Gastroesophageal sphincter (tissue), 4 donors: ENCODE data around the gene BAZ2B. TPM values are rescaled to one million over a fixed set of nuclear protein-coding genes. Genes with fewer than 3 reads are reported as not detected.
"Not testable (repeated sequence)": the region's sequence is repeated elsewhere in the genome, so short reads cannot be mapped to it uniquely, and the experiment has no call there.

Source experiments
- ATAC-seq: fragments of 150-250 bp; one replicate; pipeline ENCODE4 v1.9.1; 2016; ENCODE audit warnings: mild to moderate bottlenecking, moderate library complexity
- H3K27ac ChIP-seq, 4 donors: fragments of 200-600 bp; sonication (generic) in 3 of 4; 1 replicate in 3 of 4; 2 replicates in 1 of 4; pipeline ENCODE4 v1.5.1; 2016 to 2019
- H3K27me3 ChIP-seq: fragments of 200-600 bp; sonication (generic); one replicate; pipeline ENCODE4 v1.5.1; 2019
- H3K36me3 ChIP-seq, 2 donors: fragments of 200-600 bp; sonication (generic); one replicate each; pipeline ENCODE4 v1.5.1; 2019; ENCODE audit warnings: control low read depth in 1 of 2
- H3K4me1 ChIP-seq, 3 donors: fragments of 200-600 bp; sonication (generic); 1 replicate in 2 of 3; 2 replicates in 1 of 3; pipeline ENCODE4 v1.5.1; 2016 to 2019; ENCODE audit warnings: control low read depth in 2 of 3
- H3K4me3 ChIP-seq, 2 donors: fragments of 200-600 bp; sonication (generic); one replicate each; pipeline ENCODE4 v1.5.1; 2019; ENCODE audit warnings: mild to moderate bottlenecking in 1 of 2, moderate library complexity in 1 of 2
- H3K9me3 ChIP-seq, 3 donors: fragments of 200-600 bp; sonication (generic); one replicate each; pipeline ENCODE4 v1.5.1; 2017 to 2019; ENCODE audit warnings: control low read depth in 2 of 3
- EP300 ChIP-seq: sonication (generic); formaldehyde crosslinking; IDR thresholded peaks from one replicate; pipeline ENCODE4 v1.6.1; 2017; ENCODE audit warnings: antibody characterized with exemption, mild to moderate bottlenecking
- POLR2A ChIP-seq, 2 donors: fragments of 450-650 bp; IDR thresholded peaks; one replicate each; pipeline ENCODE4 v1.6.1; 2017; ENCODE audit warnings: antibody characterized with exemption in 2 of 2, mild to moderate bottlenecking in 2 of 2, moderate library complexity in 1 of 2
- POLR2AphosphoS5 ChIP-seq: sonication (generic); formaldehyde crosslinking; IDR thresholded peaks from one replicate; pipeline ENCODE4 v1.6.1; 2017; ENCODE audit warnings: antibody characterized with exemption
- whole genome bisulfite sequencing, 2 donors: methylation state at CpG; one replicate each; pipeline ENCODE4 v1.1.5; 2018; ENCODE audit warnings: low coverage in 1 of 2; 5-methylcytosine and 5-hydroxymethylcytosine counted together
- total RNA-seq, 4 donors: library from RNA; depleted of rRNA; stranded (reverse); fragments of >200 nt; gene quantifications; one replicate each; pipeline ENCODE4 v1.1.0, GENCODE V29; 2016
- TF ChIP-seq, protein P1 (sequence below), 4 experiments: fragments of 200-600 bp in 2 of 4; fragments of 450-650 bp in 2 of 4; sonication (generic) in 1 of 4; IDR thresholded peaks; one replicate each; pipeline ENCODE4 v1.5.1; 2017 to 2019; ENCODE audit warnings: antibody characterized with exemption in 4 of 4, mild to moderate bottlenecking in 2 of 4, moderate library complexity in 2 of 4

Gene BAZ2B
- total RNA-seq, 4 donors from 2014 or later = 77.9 to 198 (median 113) TPM

DNA sequence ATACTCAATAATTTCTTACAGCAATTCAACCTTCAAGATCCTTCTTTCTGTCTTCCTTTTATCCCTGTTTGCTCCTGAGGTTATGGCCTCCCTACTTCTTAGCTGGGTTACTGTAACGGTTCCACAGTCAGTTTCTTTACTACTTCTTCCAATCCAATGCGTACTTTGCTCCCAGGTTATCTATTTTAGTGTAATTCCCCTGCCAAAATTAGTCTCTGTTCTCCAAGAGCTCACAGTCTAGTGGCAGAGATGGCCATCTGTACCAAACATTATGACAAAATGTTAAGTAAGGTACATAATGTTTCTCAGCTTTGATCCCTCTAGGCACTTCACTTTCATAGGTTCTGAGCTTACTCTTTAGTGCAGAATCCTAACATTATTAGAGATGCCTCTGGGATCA, 244.8 kb downstream of the BAZ2B start:
- no peaks in the 10 kb centered on the region for H3K9me3 ChIP-seq
- H3K27me3 ChIP-seq = no peaks in the 10 kb centered on the region
- H3K4me1 ChIP-seq = no peaks in the 10 kb centered on the region
- H3K36me3 ChIP-seq = peaks cover 5 to 86% of the 10 kb centered on the region in 2 donors
- H3K27ac ChIP-seq = no peak overlapping the region
- 50 to 71% methylated on average over 2 of the region's 2 CpGs for WGBS, 2 donors
- TF ChIP-seq, protein P1, sequence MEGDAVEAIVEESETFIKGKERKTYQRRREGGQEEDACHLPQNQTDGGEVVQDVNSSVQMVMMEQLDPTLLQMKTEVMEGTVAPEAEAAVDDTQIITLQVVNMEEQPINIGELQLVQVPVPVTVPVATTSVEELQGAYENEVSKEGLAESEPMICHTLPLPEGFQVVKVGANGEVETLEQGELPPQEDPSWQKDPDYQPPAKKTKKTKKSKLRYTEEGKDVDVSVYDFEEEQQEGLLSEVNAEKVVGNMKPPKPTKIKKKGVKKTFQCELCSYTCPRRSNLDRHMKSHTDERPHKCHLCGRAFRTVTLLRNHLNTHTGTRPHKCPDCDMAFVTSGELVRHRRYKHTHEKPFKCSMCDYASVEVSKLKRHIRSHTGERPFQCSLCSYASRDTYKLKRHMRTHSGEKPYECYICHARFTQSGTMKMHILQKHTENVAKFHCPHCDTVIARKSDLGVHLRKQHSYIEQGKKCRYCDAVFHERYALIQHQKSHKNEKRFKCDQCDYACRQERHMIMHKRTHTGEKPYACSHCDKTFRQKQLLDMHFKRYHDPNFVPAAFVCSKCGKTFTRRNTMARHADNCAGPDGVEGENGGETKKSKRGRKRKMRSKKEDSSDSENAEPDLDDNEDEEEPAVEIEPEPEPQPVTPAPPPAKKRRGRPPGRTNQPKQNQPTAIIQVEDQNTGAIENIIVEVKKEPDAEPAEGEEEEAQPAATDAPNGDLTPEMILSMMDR (IDR thresholded peaks at IDR 0.05) = no peak
- TF ChIP-seq POLR2AphosphoS5 = no peak
- TF ChIP-seq EP300 = no peak
- TF ChIP-seq POLR2A (IDR thresholded peaks at IDR 0.05) = no peak
- ATAC-seq = no peak
- H3K4me3 ChIP-seq = no peak overlapping the region

- no peaks in the 10 kb centered on the region for H3K27me3 ChIP-seq
- H3K4me3 ChIP-seq = no peak overlapping the region
- H3K36me3 ChIP-seq = peaks cover 0 to 95% of the 10 kb centered on the region in 2 donors
- no peak for ATAC-seq
- H3K27ac ChIP-seq = no peak overlapping the region
- H3K9me3 ChIP-seq = no peaks in the 10 kb centered on the region
- TF ChIP-seq POLR2A (IDR thresholded peaks at IDR 0.05) (no peak), POLR2AphosphoS5 (no peak), EP300 (no peak)
- TF ChIP-seq, protein P1 (IDR thresholded peaks at IDR 0.05) = no peak
- WGBS, 2 donors = 100% methylated on average over 2 to 3 of the region's 3 CpGs
- H3K4me1 ChIP-seq = no peaks in the 10 kb centered on the region
Measured at GRCh38 chr2:159366538-159366937, 249.8 kb downstream of the BAZ2B start.

GRCh38 chr2:159362816-159363251, 253.5 kb downstream of the BAZ2B start:
- Histone ChIP-seq H3K4me3 (no peak overlapping the region), H3K27me3 (no peaks in the 10 kb centered on the region), H3K27ac (no peak overlapping the region), H3K4me1 (no peaks in the 10 kb centered on the region), H3K36me3 (peaks cover 0 to 73% of the 10 kb centered on the region in 2 donors), H3K9me3 (peaks cover 0 to 8% (median 0%) of the 10 kb centered on the region in 3 donors)
- peak; percentile 22 for ATAC-seq
- WGBS, 2 donors = 64 to 100% methylated on average over 1 to 2 of the region's 2 CpGs
- TF ChIP-seq, protein P1 (IDR thresholded peaks at IDR 0.05) = no peak
- TF ChIP-seq POLR2A (IDR thresholded peaks at IDR 0.05) (no peak), POLR2AphosphoS5 (no peak), EP300 (no peak)

GRCh38 chr2:159362094-159362493, 254.3 kb downstream of the BAZ2B start:
- H3K27ac ChIP-seq = no peak overlapping the region
- TF ChIP-seq EP300 (no peak), POLR2AphosphoS5 (no peak), POLR2A (IDR thresholded peaks at IDR 0.05) (no peak)
- TF ChIP-seq, protein P1 (IDR thresholded peaks at IDR 0.05) = no peak
- 97 to 100% methylated on average over 1 to 2 of the region's 2 CpGs for WGBS, 2 donors
- H3K27me3 ChIP-seq = no peaks in the 10 kb centered on the region
- peaks cover 0 to 8% (median 0%) of the 10 kb centered on the region in 3 donors for H3K9me3 ChIP-seq
- no peaks in the 10 kb centered on the region for H3K4me1 ChIP-seq
- H3K36me3 ChIP-seq = peaks cover 0 to 72% of the 10 kb centered on the region in 2 donors
- no peak for ATAC-seq
- H3K4me3 ChIP-seq = no peak overlapping the region

DNA sequence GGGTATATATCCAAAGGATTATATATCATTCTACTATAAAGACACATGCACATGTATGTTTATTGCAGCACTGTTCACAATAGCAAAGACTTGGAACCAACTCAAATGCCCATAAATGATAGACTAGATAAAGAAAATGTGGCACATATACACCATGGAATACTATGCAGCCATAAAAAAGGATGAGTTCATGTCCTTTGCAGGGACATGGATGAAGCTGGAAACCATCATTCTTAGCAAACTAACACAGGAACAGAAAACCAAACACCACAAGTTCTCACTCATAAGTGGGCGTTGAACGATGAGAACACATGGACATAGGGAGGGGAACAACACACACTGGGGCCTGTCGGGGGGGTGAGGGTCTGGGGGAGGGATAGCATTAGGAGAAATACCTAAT, 254.7 kb downstream of the BAZ2B start:
- WGBS, 2 donors = 70% methylated on average over 3 of the region's 3 CpGs; no CpG with 5 or more reads in 1 of the 2 donors
- not testable (repeated sequence) for H3K4me1 ChIP-seq, ATAC-seq, H3K27ac ChIP-seq, H3K27me3 ChIP-seq, H3K4me3 ChIP-seq, H3K9me3 ChIP-seq
- H3K36me3 ChIP-seq = peaks cover 0 to 72% of the 10 kb centered on the region in 2 donors
